D721Med (cell line): Measurements from ENCODE around the gene DENND2A.
"Not testable (repeated sequence)": the region's sequence is repeated elsewhere in the genome, so short reads cannot be mapped to it uniquely, and the experiment has no call there.

Source experiments
- DNase-seq: peaks from one replicate; pipeline ENCODE4 v3.0.0; 2011; ENCODE audit warnings: low spot score; ENCODE audit not compliant: insufficient read length
- FAIRE-seq: peaks from 2 replicates; lab custom pipeline; 2011; peaks lifted over from hg19 to GRCh38; lab: Jason Lieb, UNC
- TF ChIP-seq, protein P1 (sequence below): IDR thresholded peaks from 2 replicates; pipeline ENCODE4 v1.5.1; 2012; ENCODE audit warnings: mild to moderate bottlenecking, control low read depth; ENCODE audit not compliant: insufficient read depth; ENCODE audit errors: missing control alignments

The DENND2A gene

DNA sequence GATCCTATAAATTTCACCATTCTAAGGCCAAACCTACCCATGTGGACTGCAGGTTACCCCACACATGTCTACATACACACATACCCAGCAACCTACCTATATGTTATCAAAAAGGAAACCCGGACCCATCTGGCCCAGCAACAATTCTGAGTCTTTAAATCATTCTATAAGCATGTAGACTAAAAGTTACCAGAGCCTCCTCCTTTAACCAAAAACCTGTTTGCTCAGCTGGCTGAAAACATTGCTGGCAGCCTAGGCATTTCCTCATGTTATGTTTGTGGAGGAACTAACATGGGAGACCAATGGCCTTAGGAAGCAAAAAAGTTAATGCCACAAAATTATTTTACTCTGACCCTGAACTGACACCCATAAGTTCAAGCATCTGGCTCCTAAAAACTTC lies 26.9 kb upstream of the DENND2A start:
- no peak for DNase-seq
- no peak for FAIRE-seq
- TF ChIP-seq, protein P1, sequence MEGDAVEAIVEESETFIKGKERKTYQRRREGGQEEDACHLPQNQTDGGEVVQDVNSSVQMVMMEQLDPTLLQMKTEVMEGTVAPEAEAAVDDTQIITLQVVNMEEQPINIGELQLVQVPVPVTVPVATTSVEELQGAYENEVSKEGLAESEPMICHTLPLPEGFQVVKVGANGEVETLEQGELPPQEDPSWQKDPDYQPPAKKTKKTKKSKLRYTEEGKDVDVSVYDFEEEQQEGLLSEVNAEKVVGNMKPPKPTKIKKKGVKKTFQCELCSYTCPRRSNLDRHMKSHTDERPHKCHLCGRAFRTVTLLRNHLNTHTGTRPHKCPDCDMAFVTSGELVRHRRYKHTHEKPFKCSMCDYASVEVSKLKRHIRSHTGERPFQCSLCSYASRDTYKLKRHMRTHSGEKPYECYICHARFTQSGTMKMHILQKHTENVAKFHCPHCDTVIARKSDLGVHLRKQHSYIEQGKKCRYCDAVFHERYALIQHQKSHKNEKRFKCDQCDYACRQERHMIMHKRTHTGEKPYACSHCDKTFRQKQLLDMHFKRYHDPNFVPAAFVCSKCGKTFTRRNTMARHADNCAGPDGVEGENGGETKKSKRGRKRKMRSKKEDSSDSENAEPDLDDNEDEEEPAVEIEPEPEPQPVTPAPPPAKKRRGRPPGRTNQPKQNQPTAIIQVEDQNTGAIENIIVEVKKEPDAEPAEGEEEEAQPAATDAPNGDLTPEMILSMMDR: no peak

DNA sequence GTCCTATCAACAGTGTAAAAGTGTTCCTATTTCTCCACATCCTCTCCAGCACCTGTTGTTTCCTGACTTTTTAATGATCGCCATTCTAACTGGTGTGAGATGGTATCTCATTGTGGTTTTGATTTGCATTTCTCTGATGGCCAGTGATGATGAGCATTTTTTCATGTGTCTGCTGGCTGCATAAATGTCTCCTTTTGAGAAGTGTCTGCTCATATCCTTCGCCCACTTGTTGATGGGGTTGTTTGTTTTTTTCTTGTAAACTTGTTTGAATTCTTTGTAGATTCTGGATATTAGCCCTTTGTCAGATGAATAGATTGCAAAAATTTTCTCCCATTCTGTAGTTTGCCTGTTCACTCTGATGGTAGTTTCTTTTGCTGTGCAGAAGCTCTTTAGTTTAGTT lies 22.3 kb upstream of the DENND2A start:
- FAIRE-seq, DNase-seq: not testable (repeated sequence)

DNA sequence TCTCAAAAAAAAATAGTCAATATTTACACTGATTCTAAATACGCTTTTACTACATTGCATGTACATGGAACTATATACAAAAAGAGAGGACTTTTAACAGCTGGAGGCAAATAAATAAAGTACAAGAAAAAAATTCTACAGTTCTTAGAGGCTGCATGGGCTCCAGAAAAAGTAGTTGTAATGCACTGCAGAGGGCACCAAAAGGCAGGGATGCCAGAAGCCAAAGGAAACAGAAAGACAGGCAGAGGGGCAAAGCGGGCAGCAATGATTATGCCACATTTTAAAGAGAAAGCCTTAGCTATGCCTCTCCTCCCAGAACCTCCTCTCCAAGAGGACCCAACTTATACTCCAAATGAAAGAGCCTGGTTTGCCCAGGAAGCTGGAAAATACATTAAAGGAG lies 20.5 kb upstream of the DENND2A start:
- no peak for FAIRE-seq

DNA sequence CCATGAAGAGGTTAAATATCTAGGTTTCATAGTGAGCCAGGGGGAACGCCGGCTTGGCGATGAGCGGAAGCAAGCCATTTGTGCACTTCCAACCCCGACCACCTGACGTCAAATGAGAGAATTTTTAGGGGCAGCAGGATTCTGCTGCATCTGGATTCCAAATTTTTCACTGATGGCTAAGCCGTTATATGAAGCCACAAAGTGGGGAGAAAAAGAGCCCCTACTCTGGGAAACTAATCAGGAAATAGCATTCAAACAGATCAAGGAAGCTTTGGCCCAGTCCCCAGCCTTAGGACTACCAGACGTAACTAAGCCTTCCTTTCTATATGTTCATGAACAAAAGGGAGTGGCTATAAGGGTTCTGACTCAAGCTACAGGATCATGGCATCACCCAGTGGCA lies 19.2 kb upstream of the DENND2A start:
- FAIRE-seq: no peak

More for the DNA sequence above, 20.5 kb upstream of the DENND2A start:
- no peak for DNase-seq
- TF ChIP-seq, protein P1: peak; percentile 21

DNA sequence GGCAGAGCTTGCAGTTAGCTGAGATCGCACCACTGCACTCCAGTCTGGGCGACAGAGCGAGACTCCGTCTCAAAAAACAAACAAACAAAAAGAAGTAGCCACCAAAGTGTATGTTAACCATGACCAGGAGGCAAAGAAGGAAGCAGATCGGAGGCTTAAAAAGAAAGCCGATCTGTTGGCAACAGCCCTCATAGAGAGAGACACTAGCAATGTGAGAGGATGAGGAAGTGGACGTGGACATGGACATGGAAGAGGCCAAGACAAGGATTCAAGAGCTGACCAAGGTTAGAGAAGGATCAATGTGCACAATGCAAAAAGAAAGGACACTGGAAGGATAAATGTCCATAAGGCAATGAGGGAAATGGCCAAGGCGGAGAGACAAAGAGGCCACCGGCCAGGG lies 17.3 kb upstream of the DENND2A start:
- FAIRE-seq: no peak
- DNase-seq: no peak
- TF ChIP-seq, protein P1: no peak

More for the DNA sequence above, 19.2 kb upstream of the DENND2A start:
- no peak for DNase-seq
- TF ChIP-seq, protein P1: no peak

DNA sequence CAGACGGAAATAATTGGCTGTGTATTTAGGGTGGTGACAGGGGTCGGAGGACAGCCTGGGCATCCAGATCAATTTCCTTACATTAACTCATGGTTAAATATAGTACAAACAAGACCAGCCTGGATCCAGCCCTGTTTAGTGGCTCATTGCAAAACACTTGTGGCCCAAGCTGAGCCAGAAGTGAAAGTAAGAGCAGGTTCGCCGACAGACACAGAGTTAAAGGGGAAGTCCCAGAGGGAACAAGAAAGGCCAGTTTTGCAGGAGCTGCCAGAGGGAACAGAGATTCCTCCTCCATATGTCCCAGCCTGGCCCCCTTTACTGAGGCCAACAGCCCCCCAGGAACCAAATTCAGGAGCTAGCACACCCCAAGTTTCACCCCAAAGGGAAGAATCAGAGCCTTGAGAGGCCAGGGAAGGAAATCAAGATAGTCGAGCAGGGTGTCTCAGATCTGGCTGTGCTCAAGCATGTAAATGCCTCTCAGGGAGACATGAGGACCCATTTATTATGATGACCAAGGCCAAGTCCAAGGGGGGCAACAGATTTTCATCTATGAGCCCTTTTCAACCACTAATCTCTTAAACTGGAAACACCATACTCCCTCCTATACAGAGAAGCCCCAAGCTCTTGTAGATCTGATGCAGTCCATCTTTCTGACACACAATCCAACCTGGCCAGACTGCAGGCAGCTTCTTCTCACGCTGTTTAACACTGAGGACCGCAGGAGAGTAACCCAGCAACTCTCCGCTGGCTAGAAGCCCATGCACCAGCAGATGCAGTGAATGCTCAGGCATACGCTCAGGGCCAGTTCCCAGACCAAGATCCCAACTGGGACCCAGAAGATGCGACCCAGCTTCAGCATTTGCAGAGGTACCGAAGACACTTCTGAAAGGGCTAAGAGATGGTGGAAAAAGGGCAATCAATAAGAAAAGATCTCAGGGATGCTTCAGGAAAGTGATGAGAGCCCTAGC lies 16.2 kb upstream of the DENND2A start:
- FAIRE-seq (no peak), DNase-seq (no peak)
- TF ChIP-seq, protein P1: no peak

DNA sequence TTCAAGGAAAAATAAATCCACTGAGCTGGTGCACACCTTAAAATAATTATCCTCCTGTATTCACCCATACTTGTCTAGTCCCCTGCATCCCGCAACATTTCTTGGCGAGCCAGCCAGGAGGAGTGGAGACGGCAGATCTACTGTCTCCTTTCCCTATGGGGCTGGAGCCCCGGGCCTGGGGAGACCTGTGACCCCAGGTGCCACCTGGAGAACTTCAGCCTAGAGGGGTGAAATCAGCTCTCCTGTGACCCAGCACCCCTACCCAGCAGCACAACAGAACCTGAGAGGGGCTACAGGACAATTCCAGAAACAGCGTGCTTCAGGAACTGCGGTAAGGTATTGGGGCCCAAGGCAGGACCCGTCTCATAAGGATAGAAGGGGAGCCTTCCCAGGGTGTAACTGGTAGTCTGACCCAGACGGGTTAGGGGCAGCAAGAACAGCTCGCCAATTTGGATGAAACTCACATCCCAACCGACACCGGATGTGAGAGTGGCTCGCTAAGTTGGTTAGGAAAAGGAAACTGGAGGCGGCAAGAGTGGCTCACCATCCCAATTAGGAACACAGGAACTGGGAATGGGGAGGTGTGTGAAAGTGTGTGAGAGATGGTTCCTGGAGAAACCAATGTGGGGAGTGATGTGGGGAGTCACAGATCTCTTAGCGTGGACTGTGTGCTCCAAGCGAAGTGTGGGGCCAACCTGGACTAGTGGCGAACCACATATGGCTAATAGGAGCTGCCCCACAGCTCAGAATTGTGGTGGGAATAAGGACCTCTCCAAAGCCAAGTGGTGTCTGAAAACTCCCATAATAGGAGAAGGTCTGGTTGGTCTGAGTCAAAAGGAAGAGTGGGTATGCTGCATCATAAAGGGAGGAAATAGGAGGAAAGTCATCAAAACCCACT lies 15.1 kb upstream of the DENND2A start:
- DNase-seq (no peak), FAIRE-seq (no peak)
- TF ChIP-seq, protein P1: no peak
